NCI-H2196 (cell line): ENCODE results near the gene EMC9.

Experiments used
- DNase-seq: peaks from one replicate; lab custom pipeline; 2025; ENCODE audit not compliant: unreplicated experiment; lab: John Stamatoyannopoulos, UW

The EMC9 gene

DNA sequence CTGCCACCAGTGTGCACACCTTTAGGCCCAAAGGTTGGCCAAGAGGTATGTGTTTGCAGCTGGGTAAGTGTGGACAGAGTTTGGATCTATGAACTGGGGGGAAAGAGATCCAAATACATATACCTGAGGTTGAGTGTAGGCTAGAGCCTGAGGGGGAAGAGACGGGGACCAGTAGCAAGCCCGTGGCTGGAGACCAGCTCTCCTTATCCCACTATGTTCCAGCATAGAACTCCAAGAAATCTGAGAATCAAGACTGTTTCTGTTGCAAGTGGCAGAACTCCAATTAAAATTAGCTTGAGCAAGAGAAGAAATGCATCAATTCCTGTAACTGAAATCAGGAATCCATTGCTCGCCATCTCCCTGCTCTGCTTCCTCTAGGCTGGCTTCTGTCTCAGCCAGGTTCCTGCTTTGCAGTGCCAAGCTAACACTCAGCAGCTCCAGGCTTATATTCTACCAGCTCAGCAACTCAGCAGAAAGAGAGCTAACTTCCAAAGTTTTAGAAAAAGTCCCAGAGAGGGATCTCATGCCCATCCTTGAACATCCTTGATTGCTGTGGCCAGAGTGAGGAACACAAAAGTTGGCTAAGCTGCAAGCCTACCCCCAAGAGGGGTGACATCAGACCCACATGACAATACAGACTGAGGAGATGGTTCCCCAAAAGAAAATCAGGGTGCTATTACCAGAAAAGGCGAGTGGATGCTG is 48.7 kb downstream of the EMC9 start:
- DNase-seq = no peak

DNA sequence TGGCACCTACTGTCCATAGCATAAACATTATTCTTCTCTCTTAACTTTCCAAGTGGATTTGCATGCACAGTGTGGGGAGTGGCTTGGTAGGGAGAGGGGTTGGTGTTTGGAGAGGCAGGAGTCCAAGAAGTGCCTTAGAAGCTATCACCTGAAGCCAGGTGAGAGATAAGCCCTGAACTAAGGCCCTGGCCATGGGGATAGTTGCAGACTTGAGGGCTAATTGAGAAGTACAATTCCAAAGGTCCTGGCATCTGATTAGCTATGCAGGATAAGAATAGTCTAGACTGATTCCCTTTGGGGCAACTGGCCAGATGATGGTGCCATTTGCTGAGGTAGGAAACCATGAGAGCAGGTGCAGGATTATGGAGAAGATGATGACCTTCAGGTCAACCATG is 49.3 kb downstream of the EMC9 start:
- DNase-seq = no peak

DNA sequence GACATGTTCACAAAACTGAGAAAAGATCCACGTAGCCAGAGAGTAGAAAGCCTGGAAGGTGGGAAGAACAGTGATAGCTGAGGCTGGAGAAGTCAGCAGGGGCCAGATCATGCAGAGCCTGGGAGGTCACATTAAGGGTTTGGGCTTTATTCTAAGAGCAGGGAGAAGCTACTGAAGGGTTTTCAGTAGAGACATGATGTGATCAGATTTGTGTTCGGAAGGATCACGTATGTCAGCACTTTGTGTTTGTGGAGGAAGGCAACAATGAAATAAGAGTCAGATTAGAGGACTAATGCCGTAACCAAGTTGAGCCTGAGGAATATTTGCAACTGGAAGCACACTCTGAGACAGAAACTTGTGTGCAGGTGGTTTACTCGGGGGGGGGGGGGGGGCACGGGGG is 51.5 kb downstream of the EMC9 start:
- no peak for DNase-seq
